ENCODE data around the gene LRRC43.
A peak's percentile ranks its signal among the peaks of the same experiment; 100 is the strongest.
"Not testable (repeated sequence)": the region's sequence is repeated elsewhere in the genome, so short reads cannot be mapped to it uniquely, and the experiment has no call there.

The LRRC43 gene

GRCh38 chr12:122192441-122192840 lies 9.5 kb downstream of the LRRC43 start:
- no peak for DNase-seq (ENCODE audit: low read depth in 2 of 2)

DNA sequence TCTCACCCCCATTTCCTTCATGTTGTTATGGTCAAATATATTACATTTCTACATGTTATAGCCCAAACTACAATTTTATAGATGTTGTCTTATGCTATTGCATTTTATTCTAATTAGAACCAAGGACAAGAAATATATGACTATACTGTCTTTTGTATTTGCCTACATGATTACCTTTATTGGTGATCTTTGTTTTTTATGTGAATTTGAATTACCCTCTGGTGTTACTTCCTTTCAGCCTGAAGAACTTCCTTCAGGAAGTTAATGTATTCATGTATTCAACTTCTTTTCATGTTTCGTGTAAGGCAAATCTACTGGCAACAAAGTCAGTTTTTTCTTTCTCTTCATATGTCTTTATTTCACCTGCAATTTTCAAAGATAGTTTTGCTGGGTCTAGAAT lies 11.9 kb downstream of the LRRC43 start:
- no peak for DNase-seq (ENCODE audit: low read depth in 2 of 2)

DNA sequence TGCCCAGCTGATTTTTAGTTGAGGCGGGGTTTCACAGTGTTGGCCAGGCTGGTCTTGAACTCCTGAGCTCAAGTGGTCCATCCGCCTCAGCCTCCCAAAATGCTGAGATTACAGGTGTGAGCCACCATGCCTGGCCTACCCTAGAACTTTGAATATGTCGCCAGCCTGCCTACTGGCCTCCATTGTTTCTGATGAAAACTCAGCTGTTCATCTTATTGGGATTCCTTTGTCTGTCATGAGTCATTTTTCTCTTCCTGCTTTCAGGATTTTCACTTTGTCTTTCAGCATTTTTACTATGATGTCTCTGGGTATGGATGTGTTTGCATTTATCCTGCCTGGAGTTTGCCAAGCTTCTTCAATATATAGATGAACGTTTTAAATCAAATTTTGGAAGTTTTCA lies 12.5 kb downstream of the LRRC43 start:
- no peak for DNase-seq (ENCODE audit: low read depth in 2 of 2)

DNA sequence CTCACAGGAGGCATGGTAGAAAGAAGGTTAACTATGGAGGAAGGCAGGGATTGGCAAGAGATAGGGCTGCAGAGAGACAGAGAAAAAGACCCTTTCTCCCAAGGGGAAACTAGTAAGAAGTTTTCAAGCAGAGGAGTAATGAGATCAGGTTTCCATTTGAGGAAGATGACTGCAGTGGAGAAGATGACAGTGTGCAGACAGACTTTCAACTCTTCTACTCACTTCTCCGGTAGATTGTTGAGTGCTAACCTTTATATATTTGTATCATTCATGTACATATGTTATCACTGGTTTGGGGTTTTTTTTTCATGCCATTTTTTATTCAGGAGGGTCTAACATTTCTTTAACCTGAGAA lies 14.7 kb downstream of the LRRC43 start:
- no peak for DNase-seq (ENCODE audit: low read depth in 2 of 2)

GRCh38 chr12:122199484-122200355 lies 16.8 kb downstream of the LRRC43 start:
- no peak for DNase-seq (ENCODE audit: low read depth in 2 of 2)

- DNase-seq (ENCODE audit: low read depth in 2 of 2), result no peak
Measured at GRCh38 chr12:122200541-122201175, 17.7 kb downstream of the LRRC43 start.

- DNase-seq (ENCODE audit: low read depth in 2 of 2), result no peak
Measured at GRCh38 chr12:122201381-122201780, 18.5 kb downstream of the LRRC43 start.

DNA sequence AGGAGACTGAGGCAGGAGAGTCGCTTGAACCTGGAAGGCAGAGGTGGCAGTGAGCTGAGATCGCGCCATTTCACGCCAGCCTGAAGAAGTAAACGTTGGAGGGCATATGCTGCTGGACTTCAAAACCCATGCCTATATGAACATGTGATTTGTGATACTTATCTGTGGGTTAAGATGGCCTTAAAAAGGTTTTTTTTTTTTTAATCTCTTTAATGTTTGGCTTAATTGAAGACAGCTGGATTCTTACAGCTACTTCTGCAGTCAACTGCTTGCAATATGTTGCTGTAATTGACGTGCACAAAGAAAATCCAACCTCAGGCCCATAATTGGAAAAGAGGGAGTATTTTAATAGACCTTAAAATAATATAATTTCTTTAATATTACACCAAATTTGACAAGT lies 19.1 kb downstream of the LRRC43 start:
- DNase-seq (ENCODE audit: low read depth in 2 of 2), result no peak

DNA sequence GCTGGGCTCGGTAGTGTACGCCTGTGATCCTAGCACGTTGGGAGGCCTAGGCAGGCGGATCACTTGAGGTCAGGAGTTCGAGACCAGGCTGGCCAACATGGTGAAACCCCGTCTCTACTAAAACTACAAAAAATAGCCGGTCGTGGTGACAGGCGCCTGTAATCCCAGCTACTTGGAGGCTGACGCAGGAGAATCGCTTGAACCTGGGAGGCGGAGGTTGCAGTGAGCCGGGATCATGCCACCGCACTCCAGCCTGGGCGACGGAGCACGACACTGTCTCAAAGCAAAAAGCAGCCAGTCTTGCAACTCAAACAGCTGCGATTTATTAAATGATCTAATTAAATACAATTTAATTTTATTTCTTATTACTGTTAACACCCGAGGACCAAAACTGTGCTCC lies 19.9 kb downstream of the LRRC43 start:
- not testable (repeated sequence) for DNase-seq (ENCODE audit: low read depth in 2 of 2)

GRCh38 chr12:122203301-122204166 lies 20.6 kb downstream of the LRRC43 start, which contains the start of gene B3GNT4:
B3GNT4 (plus strand) TSS chr12:122203709; CDS start chr12:122204619, 910 bp downstream.
- peak; percentile 55 to 63 for DNase-seq (ENCODE audit: low read depth in 2 of 2)

DNA sequence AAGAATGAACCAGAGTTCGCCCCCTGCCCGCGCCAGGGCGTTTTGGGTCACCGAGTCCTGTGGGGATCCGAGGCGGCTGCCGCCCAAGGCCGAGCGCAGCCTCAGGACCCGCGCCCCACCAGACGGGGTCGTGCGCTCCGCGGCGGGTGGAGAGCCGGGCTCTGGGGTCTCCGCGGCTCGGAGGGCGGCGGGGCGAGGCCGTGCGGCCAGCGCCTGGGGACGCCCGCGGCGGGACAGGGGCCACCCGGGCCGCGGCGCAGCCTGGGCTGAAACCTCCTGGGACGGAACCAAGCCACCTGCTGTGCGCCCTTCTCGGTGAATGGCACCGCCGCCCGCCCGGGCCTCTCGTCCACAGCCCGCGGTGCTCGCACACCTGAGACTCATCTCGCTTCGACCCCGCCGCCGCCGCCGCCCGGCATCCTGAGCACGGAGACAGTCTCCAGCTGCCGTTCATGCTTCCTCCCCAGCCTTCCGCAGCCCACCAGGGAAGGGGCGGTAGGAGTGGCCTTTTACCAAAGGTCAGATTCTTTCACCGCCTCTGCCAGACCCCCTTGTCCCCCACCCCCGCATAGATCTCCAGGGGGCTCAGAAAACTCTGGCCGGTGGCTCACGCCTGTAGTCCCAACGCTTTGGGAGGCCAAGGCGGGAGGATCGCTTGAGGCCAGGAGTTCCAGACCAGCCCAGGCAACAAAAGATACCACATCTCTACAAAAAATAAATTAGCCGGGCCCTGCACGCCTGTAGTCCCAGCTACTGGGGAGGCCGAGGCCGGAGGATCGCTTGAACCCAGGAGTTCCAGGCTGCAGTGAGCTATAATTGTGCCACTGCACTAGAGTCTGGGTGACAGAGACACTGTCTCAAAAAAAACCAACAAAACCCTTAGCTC lies 21.5 kb downstream of the LRRC43 start:
- DNase-seq (ENCODE audit: low read depth in 2 of 2), result no peak

DNA sequence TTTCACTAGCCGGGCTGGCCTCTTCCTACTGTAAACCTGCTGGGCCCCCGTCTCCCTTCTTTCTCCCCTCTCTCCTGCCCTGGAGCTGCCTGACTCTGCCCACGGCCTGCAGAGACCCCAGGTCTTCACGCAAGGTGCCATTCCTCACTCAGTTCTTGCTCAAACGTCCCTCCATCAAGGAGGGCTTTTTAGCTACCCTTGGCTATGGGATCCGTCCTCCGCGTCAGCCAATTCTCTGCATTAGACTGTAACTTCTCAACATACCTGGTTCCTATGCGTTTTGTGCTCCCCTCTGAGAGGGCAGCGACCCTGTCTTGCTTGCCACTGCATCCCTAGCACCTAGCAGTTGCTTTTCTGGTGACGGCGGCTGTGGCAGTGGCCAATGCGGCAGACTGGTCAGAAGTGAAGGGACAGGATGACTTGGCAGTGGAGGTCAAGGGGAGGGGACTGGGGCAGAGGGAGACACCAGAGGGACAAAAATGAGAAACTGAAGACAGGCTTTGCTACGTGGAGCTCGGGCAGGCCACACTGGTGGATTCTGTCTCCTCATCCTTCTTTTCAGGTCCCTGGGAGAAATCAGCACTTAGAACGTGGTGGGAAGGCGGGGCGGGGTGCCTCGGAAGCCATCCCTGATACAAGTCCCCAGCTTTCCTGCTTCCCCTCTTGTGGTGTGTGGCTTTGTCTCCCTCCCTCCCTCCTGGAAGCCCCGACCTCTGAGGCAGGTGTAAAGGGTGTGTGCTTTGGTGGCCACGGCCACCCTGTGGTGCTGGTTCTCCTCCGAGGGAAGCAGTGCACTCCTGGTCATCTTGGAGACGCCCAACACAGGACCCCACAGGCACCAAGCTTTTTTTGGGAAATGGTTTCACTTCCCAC lies 22.4 kb downstream of the LRRC43 start:
- DNase-seq (ENCODE audit: low read depth in 2 of 2), result no peak

- no peak for DNase-seq (ENCODE audit: low read depth in 2 of 2)
Measured at GRCh38 chr12:122206111-122206881, 23.4 kb downstream of the LRRC43 start.

DNA sequence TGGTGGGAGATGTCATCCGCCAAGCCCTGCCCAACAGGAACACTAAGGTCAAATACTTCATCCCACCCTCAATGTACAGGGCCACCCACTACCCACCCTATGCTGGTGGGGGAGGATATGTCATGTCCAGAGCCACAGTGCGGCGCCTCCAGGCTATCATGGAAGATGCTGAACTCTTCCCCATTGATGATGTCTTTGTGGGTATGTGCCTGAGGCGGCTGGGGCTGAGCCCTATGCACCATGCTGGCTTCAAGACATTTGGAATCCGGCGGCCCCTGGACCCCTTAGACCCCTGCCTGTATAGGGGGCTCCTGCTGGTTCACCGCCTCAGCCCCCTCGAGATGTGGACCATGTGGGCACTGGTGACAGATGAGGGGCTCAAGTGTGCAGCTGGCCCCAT lies 24.1 kb downstream of the LRRC43 start:
- DNase-seq (ENCODE audit: low read depth in 2 of 2), result no peak

- DNase-seq (ENCODE audit: low read depth in 2 of 2), result no peak
Measured at GRCh38 chr12:122207391-122207790, 24.5 kb downstream of the LRRC43 start.

- no peak for DNase-seq (ENCODE audit: low read depth in 2 of 2)
Measured at GRCh38 chr12:122208073-122208820, 25.3 kb downstream of the LRRC43 start.

- no peak for DNase-seq (ENCODE audit: low read depth in 2 of 2)
Measured at GRCh38 chr12:122215771-122216170, 32.8 kb downstream of the LRRC43 start.

- DNase-seq (ENCODE audit: low read depth in 2 of 2), result no peak
Measured at GRCh38 chr12:122216445-122216844, 33.5 kb downstream of the LRRC43 start.
